ENCODE measurements around the gene TMEM270. TPM values are rescaled to one million over a fixed set of nuclear protein-coding genes. Genes with fewer than 3 reads are reported as not detected.

Gene TMEM270
- polyA plus RNA-seq, 3 donors: not detected

DNA sequence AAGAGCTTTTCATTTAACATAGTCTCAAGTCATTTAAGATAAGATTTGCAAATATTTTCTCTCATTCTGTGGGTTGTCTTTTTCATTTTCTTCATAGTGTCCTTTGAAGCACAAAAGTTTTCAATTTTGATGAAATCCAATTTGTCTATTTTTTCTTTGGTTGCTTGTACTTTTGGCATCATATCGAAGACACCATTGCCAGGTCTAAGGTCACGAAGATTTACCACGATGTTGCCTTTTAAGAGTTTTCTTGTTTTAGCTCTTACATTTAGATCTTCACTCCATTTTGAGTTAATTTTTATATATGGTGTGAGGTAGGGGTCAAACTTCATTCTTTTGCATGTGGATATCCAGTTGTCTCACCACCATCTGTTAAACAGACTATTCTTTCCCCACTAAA is 34.7 kb downstream of the TMEM270 start:
- no peak overlapping the region for H3K4me3 ChIP-seq (replicated peaks in 1 of 3; ENCODE audit: low read depth in 2 of 3, low read length in 3 of 3)
- intact Hi-C loops (cut with micrococcal nuclease): loop anchor here in 1 of 2 donors (10.0 kb wide), 1 partner anchor 59 kb away; no protein-coding TSS in a partner anchor
- WGBS (ENCODE audit: insufficient coverage): no CpG with 5 or more reads among the region's 3 CpGs
- no peak overlapping the region for H3K4me3 Mint-ChIP-seq
- no peaks in the 10 kb centered on the region for H3K9me3 ChIP-seq (replicated peaks in 1 of 2; ENCODE audit: control insufficient read depth in 1 of 2, insufficient read depth in 1 of 2, low read length in 2 of 2)
- no peaks in the 10 kb centered on the region for H3K36me3 Mint-ChIP-seq
- H3K4me1 ChIP-seq (ENCODE audit: control insufficient read depth in 1 of 2, insufficient read depth in 2 of 2, low read length in 2 of 2): peaks cover 0 to 7% of the 10 kb centered on the region in 2 donors
- no peak overlapping the region for H3K4me2 ChIP-seq (replicated peaks; ENCODE audit: extremely low read depth, low read length, poor library complexity, severe bottlenecking)
- TF ChIP-seq, protein P1, sequence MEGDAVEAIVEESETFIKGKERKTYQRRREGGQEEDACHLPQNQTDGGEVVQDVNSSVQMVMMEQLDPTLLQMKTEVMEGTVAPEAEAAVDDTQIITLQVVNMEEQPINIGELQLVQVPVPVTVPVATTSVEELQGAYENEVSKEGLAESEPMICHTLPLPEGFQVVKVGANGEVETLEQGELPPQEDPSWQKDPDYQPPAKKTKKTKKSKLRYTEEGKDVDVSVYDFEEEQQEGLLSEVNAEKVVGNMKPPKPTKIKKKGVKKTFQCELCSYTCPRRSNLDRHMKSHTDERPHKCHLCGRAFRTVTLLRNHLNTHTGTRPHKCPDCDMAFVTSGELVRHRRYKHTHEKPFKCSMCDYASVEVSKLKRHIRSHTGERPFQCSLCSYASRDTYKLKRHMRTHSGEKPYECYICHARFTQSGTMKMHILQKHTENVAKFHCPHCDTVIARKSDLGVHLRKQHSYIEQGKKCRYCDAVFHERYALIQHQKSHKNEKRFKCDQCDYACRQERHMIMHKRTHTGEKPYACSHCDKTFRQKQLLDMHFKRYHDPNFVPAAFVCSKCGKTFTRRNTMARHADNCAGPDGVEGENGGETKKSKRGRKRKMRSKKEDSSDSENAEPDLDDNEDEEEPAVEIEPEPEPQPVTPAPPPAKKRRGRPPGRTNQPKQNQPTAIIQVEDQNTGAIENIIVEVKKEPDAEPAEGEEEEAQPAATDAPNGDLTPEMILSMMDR (IDR thresholded peaks at IDR 0.05): no peak
- peaks cover 1 to 9% (median 5%) of the 10 kb centered on the region in 3 donors for H3K27me3 Mint-ChIP-seq (ENCODE audit: low read depth in 3 of 3)
- H3K27me3 ChIP-seq (ENCODE audit: control insufficient read depth in 2 of 2, insufficient read depth in 2 of 2, low read length in 2 of 2): no peaks in the 10 kb centered on the region
- no peak overlapping the region for H3K27ac ChIP-seq (ENCODE audit: low read depth in 1 of 2, low read length in 2 of 2)
- no peak overlapping the region for H3K9ac ChIP-seq (ENCODE audit: insufficient read depth, low read length, poor library complexity, severe bottlenecking)
- peaks cover 4 to 16% (median 7%) of the 10 kb centered on the region in 7 donors for H3K9me3 Mint-ChIP-seq
- no peak overlapping the region for H2AFZ ChIP-seq (ENCODE audit: insufficient read depth, low read depth, low read length, poor library complexity, severe bottlenecking)
- no peaks in the 10 kb centered on the region for H3K79me2 ChIP-seq (ENCODE audit: insufficient read depth, low read length)
- no peak for DNase-seq
- no peak overlapping the region for H3K27ac Mint-ChIP-seq
- H3K4me1 Mint-ChIP-seq: peaks cover 5% of the 10 kb centered on the region
- H4K20me1 ChIP-seq (ENCODE audit: insufficient read depth, low read length): no peaks in the 10 kb centered on the region
- H3K36me3 ChIP-seq (replicated peaks in 1 of 2; ENCODE audit: control insufficient read depth in 1 of 2, insufficient read depth in 2 of 2, low read length in 2 of 2): no peaks in the 10 kb centered on the region

DNA sequence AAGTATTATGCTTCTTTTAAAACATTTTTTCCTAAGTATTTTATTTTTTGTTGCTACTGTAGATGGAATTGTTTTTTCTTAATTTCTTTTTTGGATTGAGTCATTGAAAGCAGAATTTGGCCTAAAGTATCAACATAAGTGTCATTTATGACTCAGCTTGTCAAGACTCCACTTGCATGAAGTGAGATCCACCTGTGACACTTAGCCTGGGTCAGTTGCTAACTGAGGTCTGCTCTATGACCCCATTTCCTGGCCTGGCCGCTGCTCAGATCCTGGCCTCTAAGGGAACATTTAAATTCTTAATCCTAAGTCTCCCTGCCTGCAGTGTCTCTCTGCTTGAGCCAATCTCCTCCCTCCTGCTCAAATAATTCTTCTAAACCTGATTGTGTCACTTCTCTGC is 35.5 kb downstream of the TMEM270 start:
- TF ChIP-seq, protein P1 (IDR thresholded peaks at IDR 0.05): no peak
- Mint-ChIP-seq H3K4me1 (peaks cover 5% of the 10 kb centered on the region), H3K27me3 (ENCODE audit: low read depth in 3 of 3) (peaks cover 1 to 9% (median 6%) of the 10 kb centered on the region in 3 donors), H3K9me3 (peaks cover 4 to 16% (median 7%) of the 10 kb centered on the region in 7 donors), H3K36me3 (no peaks in the 10 kb centered on the region), H3K4me3 (no peak overlapping the region), H3K27ac (no peak overlapping the region)
- H3K9ac ChIP-seq (ENCODE audit: insufficient read depth, low read length, poor library complexity, severe bottlenecking): no peak overlapping the region
- H3K27me3 ChIP-seq (ENCODE audit: control insufficient read depth in 2 of 2, insufficient read depth in 2 of 2, low read length in 2 of 2): no peaks in the 10 kb centered on the region
- H3K36me3 ChIP-seq (replicated peaks in 1 of 2; ENCODE audit: control insufficient read depth in 1 of 2, insufficient read depth in 2 of 2, low read length in 2 of 2): no peaks in the 10 kb centered on the region
- no peak for DNase-seq
- WGBS (ENCODE audit: insufficient coverage): 92% methylated on average over 1 of the region's 1 CpG
- H3K9me3 ChIP-seq (replicated peaks in 1 of 2; ENCODE audit: control insufficient read depth in 1 of 2, insufficient read depth in 1 of 2, low read length in 2 of 2): no peaks in the 10 kb centered on the region
- H3K4me3 ChIP-seq (replicated peaks in 1 of 3; ENCODE audit: low read depth in 2 of 3, low read length in 3 of 3): no peak overlapping the region
- intact Hi-C loops (cut with micrococcal nuclease): loop anchor here in 1 of 2 donors (10.0 kb wide), 1 partner anchor 58 kb away; no protein-coding TSS in a partner anchor
- H3K27ac ChIP-seq (ENCODE audit: low read depth in 1 of 2, low read length in 2 of 2): no peak overlapping the region
- no peaks in the 10 kb centered on the region for H3K79me2 ChIP-seq (ENCODE audit: insufficient read depth, low read length)
- no peak overlapping the region for H2AFZ ChIP-seq (ENCODE audit: insufficient read depth, low read depth, low read length, poor library complexity, severe bottlenecking)
- H4K20me1 ChIP-seq (ENCODE audit: insufficient read depth, low read length): no peaks in the 10 kb centered on the region
- H3K4me2 ChIP-seq (replicated peaks; ENCODE audit: extremely low read depth, low read length, poor library complexity, severe bottlenecking): no peak overlapping the region
- peaks cover 0 to 7% of the 10 kb centered on the region in 2 donors for H3K4me1 ChIP-seq (ENCODE audit: control insufficient read depth in 1 of 2, insufficient read depth in 2 of 2, low read length in 2 of 2)

Measured in CD14-positive monocyte (primary cell).